ENCODE measurements around the gene TPRG1. TPM values are rescaled to one million over a fixed set of nuclear protein-coding genes. Genes with fewer than 3 reads are reported as not detected.

TPRG1 gene
- total and polyA plus RNA-seq, 2 experiments from 2014 or later: 0.43 TPM; not detected in 1

GRCh38 chr3:189300345-189300744 is 128.6 kb downstream of the TPRG1 start:
- Histone ChIP-seq H3K4me1 (ENCODE audit: insufficient read depth) (peaks cover 18% of the 10 kb centered on the region), H3K27ac (no peak overlapping the region), H3K79me2 (no peaks in the 10 kb centered on the region), H3K27me3 (no peaks in the 10 kb centered on the region), H3K4me2 (no peak overlapping the region), H3K36me3 (replicated peaks; ENCODE audit: insufficient read depth, low read depth) (no peaks in the 10 kb centered on the region), H2AFZ (no peak overlapping the region), H3K4me3 (no peak overlapping the region), H3K9me3 (ENCODE audit: low read depth) (no peaks in the 10 kb centered on the region), H3K9me2 (replicated peaks; ENCODE audit: insufficient read depth) (no peaks in the 10 kb centered on the region), H4K20me1 (ENCODE audit: insufficient read depth, poor library complexity, severe bottlenecking) (no peaks in the 10 kb centered on the region)
- DNase-seq (ENCODE audit: low spot score): no peak
- TF ChIP-seq EZH2 (IDR thresholded peaks at IDR 0.05; ENCODE audit: borderline replicate concordance) (no peak), EZH2phosphoT487 (IDR thresholded peaks at IDR 0.05; ENCODE audit: low read depth, severe bottlenecking, unreplicated experiment) (no peak)
- TF ChIP-seq, protein P1, sequence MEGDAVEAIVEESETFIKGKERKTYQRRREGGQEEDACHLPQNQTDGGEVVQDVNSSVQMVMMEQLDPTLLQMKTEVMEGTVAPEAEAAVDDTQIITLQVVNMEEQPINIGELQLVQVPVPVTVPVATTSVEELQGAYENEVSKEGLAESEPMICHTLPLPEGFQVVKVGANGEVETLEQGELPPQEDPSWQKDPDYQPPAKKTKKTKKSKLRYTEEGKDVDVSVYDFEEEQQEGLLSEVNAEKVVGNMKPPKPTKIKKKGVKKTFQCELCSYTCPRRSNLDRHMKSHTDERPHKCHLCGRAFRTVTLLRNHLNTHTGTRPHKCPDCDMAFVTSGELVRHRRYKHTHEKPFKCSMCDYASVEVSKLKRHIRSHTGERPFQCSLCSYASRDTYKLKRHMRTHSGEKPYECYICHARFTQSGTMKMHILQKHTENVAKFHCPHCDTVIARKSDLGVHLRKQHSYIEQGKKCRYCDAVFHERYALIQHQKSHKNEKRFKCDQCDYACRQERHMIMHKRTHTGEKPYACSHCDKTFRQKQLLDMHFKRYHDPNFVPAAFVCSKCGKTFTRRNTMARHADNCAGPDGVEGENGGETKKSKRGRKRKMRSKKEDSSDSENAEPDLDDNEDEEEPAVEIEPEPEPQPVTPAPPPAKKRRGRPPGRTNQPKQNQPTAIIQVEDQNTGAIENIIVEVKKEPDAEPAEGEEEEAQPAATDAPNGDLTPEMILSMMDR (IDR thresholded peaks at IDR 0.05; ENCODE audit: poor library complexity): no peak
- 95% methylated on average over 1 of the region's 1 CpG for WGBS (ENCODE audit: low lambda C conversion rate, missing lambda C conversion rate)

DNA sequence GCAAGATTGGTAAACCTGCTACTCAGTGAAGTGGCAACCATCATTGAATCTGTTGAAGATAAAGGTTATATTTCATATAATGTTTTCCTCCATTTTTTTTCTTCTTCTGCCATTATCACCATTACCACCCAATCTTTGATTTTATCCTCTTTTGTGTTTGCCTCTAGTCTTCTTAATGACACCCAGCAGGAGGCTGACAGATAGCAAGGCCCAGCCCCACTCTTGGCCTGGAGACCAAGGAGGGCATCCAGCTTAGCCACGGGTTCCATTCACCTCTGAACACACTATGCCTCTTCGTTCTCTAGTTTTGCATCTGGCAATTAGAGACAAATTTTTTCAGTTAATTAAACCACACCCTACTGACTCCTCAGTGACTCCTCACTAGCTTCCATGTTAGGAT is 129.7 kb downstream of the TPRG1 start:
- Histone ChIP-seq H3K4me1 (ENCODE audit: insufficient read depth) (peaks cover 22% of the 10 kb centered on the region), H4K20me1 (ENCODE audit: insufficient read depth, poor library complexity, severe bottlenecking) (no peaks in the 10 kb centered on the region), H3K9me2 (replicated peaks; ENCODE audit: insufficient read depth) (no peaks in the 10 kb centered on the region), H3K79me2 (no peaks in the 10 kb centered on the region), H3K4me2 (no peak overlapping the region), H2AFZ (no peak overlapping the region), H3K27me3 (no peaks in the 10 kb centered on the region), H3K36me3 (replicated peaks; ENCODE audit: insufficient read depth, low read depth) (no peaks in the 10 kb centered on the region), H3K4me3 (no peak overlapping the region), H3K9me3 (ENCODE audit: low read depth) (no peaks in the 10 kb centered on the region), H3K27ac (no peak overlapping the region)
- DNase-seq (ENCODE audit: low spot score): no peak
- WGBS (ENCODE audit: low lambda C conversion rate, missing lambda C conversion rate): 77% methylated on average over 2 of the region's 2 CpGs
- TF ChIP-seq EZH2phosphoT487 (IDR thresholded peaks at IDR 0.05; ENCODE audit: low read depth, severe bottlenecking, unreplicated experiment) (no peak), EZH2 (IDR thresholded peaks at IDR 0.05; ENCODE audit: borderline replicate concordance) (no peak)
- TF ChIP-seq, protein P1 (IDR thresholded peaks at IDR 0.05; ENCODE audit: poor library complexity): no peak

- H3K36me3 ChIP-seq (replicated peaks; ENCODE audit: insufficient read depth, low read depth): no peaks in the 10 kb centered on the region
- no peak for DNase-seq (ENCODE audit: low spot score)
- no peak overlapping the region for H3K4me2 ChIP-seq
- peak overlapping the region; percentile 93 for H3K27ac ChIP-seq
- 65% methylated on average over 1 of the region's 1 CpG for WGBS (ENCODE audit: low lambda C conversion rate, missing lambda C conversion rate)
- H3K9me2 ChIP-seq (replicated peaks; ENCODE audit: insufficient read depth): no peaks in the 10 kb centered on the region
- TF ChIP-seq, protein P1 (IDR thresholded peaks at IDR 0.05; ENCODE audit: poor library complexity): no peak
- TF ChIP-seq EZH2phosphoT487 (IDR thresholded peaks at IDR 0.05; ENCODE audit: low read depth, severe bottlenecking, unreplicated experiment) (no peak), EZH2 (IDR thresholded peaks at IDR 0.05; ENCODE audit: borderline replicate concordance) (no peak)
- peaks cover 29% of the 10 kb centered on the region for H3K4me1 ChIP-seq (ENCODE audit: insufficient read depth)
- H4K20me1 ChIP-seq (ENCODE audit: insufficient read depth, poor library complexity, severe bottlenecking): no peaks in the 10 kb centered on the region
- no peaks in the 10 kb centered on the region for H3K79me2 ChIP-seq
- H3K27me3 ChIP-seq: no peaks in the 10 kb centered on the region
- no peaks in the 10 kb centered on the region for H3K9me3 ChIP-seq (ENCODE audit: low read depth)
- no peak overlapping the region for H2AFZ ChIP-seq
- H3K4me3 ChIP-seq: no peak overlapping the region
Observed at GRCh38 chr3:189303584-189303983, 131.8 kb downstream of the TPRG1 start.

Data from hepatocyte (in vitro differentiated cells).